ENCODE measurements around the gene CD96.
"Not testable (repeated sequence)": the region's sequence is repeated elsewhere in the genome, so short reads cannot be mapped to it uniquely, and the experiment has no call there.

The CD96 gene

GRCh38 chr3:111596328-111596727, 54.3 kb downstream of the CD96 start:
- no peak for DNase-seq

- no peak for DNase-seq
Observed at GRCh38 chr3:111598139-111598538, 56.1 kb downstream of the CD96 start.

DNA sequence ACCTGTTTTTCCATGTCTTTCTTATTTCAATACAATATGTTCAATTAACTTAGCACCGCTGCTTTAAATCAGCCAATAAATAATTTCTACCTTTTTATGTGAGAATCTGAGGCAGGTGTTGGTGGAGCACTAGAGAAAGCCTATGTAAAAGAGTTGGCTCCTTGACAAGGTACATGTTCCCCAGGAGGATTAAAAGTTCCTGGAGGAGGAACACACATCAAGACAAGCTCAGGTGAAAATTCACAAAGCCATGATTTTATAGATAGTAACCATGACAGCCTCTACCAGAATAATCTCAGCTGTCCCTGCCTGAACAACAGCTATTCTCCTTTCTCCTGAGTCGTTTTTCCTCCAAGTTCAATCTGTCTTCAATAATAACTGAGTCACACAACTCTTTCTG, 56.6 kb downstream of the CD96 start:
- DNase-seq = no peak

GRCh38 chr3:111601810-111602209, 59.8 kb downstream of the CD96 start:
- DNase-seq = no peak

DNA sequence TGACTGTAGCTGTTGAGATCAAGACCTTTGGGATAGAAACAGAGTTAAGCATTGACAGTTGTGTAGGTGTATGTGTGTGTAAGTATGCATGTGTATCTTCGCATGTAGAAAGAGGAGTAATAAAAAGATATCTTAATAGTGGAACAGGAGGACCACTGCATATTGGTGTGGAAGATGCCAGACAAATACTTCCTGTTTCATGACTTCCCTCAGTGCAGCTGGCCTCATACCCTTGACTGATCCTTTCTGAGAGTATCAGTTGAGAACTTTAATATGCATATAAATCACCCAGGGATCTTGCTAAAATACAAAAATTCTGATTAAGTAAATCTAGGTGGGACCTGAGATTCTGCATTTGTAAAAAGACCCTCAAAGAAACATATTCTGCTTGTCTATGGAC, 61.7 kb downstream of the CD96 start:
- DNase-seq = no peak

DNA sequence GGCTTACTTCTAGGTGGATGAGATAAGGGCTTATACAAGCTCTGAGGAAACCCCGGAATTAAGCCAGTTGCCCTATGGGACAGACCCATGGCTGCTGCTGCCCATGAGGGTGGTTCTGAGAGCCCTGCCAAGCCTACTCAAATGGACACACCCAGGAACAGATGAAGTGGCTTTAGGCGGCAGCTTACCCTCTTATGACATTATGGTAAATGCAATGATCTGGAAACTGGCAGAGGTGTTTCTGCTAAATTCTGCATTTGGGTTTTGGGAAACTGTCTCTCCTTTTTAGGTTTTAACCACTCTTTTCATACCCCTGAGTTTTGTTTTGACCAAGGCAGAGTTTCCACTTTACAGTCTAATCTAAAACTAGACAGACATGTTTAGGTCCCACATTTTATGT, 62.1 kb downstream of the CD96 start:
- no peak for DNase-seq

DNA sequence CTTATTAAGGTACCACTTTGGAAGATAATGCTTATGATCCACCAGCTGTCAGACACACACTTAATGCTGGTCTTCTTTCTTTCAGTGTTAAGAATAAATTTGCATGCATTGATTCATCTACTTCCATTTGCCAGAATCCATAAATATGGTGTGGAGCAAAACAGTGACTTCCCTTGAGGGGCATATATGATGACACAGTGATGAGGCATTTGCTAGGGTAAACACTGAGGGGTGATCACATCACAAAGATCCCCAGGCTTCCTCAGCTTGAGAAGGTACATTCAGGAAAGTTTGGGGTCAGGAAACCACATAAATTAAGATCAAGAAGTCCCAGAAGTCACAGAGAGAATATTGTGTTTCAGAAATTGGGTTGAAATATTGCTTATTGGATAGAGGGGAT, 63.0 kb downstream of the CD96 start:
- DNase-seq = no peak

GRCh38 chr3:111605493-111605892, 63.5 kb downstream of the CD96 start:
- DNase-seq = no peak

GRCh38 chr3:111607240-111607920, 65.4 kb downstream of the CD96 start:
- DNase-seq = no peak

DNA sequence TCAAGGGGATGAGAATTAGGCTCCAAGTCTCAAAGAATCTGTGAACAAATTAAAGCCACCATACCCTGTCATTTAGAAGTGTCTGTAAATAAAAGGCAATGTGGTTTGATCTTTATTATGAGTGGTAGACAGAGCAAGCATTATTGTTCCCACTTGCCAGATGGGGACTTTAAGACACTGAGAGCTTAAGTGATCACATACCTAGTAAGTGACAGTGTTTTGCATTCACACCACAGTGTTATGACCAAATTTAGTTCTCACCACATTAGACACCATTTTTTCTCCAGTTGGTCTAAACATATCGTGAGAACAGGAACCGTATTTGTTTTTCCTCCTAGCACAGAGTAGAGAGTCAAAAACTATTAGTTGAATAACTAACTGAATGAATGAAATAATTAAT, 66.4 kb downstream of the CD96 start:
- no peak for DNase-seq

DNA sequence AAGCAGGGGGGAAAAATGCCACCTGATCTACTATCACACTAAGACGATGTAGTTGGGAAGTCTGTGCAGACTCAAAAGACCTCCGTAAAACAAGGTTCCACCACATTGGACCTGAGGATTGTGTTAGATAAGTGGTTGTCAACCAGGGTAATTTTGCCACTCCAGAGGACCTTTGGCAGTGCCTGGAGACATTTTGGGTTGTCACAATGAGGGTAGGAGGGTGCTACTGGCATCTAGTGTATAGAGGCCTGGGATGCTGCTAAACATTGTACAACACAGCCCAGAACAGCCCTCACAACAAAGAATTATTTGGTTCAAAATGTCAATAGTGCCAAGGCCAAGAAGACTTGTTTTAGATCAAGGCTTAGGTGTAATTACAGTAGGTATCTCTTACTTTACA, 67.7 kb downstream of the CD96 start:
- DNase-seq = no peak

DNA sequence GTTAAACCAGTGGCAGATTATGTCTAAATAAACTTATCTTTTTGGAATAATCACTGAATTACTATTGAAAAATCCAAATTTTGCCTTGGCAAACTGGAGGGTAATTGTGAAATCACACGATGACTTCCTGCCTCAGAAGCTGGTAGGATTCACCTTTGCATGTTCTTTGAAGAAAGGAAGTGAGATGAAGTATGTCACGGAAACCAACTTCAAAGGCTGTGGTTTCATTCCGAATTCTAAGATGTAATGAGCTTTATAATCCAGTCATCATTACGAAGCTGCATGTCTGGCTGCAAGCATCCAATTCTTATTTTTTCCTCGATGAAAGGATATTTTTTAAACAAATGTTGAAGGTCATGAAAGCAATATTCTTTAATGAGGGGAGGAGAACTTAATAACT, 68.2 kb downstream of the CD96 start:
- DNase-seq = no peak

GRCh38 chr3:111610612-111611054, 68.6 kb downstream of the CD96 start:
- no peak for DNase-seq

GRCh38 chr3:111613294-111613693, 71.3 kb downstream of the CD96 start:
- DNase-seq = no peak

DNA sequence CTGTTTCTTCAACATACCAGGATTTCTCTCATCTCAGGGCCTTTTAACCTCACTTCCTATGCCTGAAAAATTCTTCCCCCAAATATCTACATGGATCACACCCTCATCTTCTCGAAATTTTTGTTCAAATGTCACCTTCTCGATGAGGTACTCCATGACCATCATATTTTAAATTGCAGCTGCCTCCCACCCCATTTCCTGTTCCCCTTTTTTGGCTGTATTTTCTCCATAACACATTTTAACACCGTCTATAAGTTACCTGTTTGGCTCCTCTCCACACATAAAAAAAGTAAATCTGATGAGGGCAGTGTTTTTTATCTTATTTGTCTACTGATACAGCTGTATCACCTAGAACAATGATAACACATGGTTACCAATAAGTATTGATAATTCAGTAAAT, 73.9 kb downstream of the CD96 start:
- DNase-seq = no peak

- no peak for DNase-seq
Observed at GRCh38 chr3:111616417-111617105, 74.6 kb downstream of the CD96 start.

GRCh38 chr3:111617406-111617805, 75.4 kb downstream of the CD96 start:
- no peak for DNase-seq

GRCh38 chr3:111617912-111618601, 76.1 kb downstream of the CD96 start:
- DNase-seq = no peak

DNA sequence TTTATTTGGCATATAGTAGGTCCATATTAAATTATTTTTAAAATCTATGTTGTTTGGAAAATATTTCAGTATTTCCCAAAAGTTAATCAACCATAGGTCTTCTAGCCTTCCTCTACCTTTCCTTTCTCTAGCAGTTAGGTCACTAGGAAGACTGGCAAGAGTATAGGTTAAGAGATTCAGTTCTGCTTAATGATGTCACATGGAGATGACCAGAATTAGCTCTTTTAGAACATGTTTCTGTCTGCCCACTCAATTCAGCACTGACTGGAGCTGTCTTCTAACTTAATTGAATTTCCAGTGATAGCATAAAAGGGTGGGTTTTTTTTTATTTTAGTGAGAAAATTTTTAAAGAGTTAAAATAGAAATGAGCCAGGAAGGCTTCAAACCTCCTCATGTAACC, 76.9 kb downstream of the CD96 start:
- DNase-seq = no peak

GRCh38 chr3:111619833-111620232, 77.8 kb downstream of the CD96 start:
- peak; percentile 76 for DNase-seq

DNA sequence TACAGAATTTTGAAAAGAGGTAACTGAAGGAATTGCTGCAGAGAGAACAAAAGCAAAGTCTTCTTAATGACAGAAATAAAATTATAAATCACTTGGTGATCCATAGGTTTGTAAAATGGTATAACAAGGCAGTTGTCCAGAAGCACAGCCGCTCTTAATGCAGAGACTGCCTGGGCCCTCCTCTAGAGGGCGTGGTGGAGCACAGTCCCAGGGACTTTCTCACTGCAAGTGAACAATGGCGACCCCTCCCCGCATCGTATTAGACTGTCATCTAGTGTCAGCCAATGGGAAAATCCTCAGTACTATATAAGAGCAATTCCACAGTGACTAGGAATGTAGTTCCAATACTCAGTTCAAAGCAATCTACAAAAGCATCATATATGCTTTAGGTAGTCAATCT, 79.5 kb downstream of the CD96 start:
- DNase-seq = no peak

DNA sequence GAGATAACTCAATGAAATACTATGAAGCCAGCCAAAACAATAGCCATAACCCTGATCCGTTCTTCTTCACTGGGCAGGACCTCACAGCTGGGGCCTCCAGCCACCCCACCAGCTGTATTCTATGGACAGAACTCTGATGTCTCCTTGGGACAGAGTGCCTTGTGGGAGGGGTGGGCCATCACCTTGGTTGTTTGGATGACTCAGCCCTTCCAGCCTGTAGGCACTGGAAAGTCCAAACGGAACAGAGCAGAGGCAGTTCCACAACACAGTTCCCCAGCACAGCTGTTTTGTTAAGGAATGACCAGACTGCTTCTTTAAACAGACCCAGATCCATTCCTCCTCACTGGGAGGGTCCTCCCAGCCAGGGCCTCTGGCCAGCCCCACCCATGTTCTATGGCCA, 85.1 kb downstream of the CD96 start:
- DNase-seq = peak; percentile 63

- not testable (repeated sequence) for DNase-seq
Observed at GRCh38 chr3:111629018-111629417, 87.0 kb downstream of the CD96 start.

- DNase-seq = not testable (repeated sequence)
Observed at GRCh38 chr3:111630638-111631037, 88.6 kb downstream of the CD96 start.
